ENCODE data around the gene SERPINE3.

DNA sequence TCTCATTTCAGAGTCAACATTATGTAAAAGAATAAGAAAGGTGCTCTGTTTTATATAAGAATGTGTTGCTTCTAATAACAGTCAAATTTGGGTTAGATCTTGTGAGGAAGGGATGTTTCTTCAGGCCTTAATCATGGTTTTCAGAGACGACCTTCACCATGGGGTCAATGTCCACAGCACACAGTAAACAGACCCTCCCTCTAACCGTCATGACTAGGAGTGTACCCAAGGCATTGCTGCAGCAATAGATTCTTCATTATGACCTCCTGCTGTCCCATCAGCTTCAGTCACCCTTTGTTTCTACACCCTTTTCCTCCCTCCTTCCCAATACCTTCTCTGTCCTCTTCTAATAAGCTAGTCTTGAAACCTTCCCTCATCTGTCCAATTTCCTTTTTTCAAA lies 15.7 kb downstream of the SERPINE3 start:
- TF ChIP-seq, protein P1, sequence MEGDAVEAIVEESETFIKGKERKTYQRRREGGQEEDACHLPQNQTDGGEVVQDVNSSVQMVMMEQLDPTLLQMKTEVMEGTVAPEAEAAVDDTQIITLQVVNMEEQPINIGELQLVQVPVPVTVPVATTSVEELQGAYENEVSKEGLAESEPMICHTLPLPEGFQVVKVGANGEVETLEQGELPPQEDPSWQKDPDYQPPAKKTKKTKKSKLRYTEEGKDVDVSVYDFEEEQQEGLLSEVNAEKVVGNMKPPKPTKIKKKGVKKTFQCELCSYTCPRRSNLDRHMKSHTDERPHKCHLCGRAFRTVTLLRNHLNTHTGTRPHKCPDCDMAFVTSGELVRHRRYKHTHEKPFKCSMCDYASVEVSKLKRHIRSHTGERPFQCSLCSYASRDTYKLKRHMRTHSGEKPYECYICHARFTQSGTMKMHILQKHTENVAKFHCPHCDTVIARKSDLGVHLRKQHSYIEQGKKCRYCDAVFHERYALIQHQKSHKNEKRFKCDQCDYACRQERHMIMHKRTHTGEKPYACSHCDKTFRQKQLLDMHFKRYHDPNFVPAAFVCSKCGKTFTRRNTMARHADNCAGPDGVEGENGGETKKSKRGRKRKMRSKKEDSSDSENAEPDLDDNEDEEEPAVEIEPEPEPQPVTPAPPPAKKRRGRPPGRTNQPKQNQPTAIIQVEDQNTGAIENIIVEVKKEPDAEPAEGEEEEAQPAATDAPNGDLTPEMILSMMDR (IDR thresholded peaks at IDR 0.05): no peak
- no peak for TF ChIP-seq POLR2A (IDR thresholded peaks at IDR 0.05)

Data from esophagus squamous epithelium (tissue), 4 donors.